GM18858 (cell line): ENCODE results near the gene MRAP2.
"Not testable (repeated sequence)": the region's sequence is repeated elsewhere in the genome, so short reads cannot be mapped to it uniquely, and the experiment has no call there.

ENCODE experiments used
- ATAC-seq: cut with Tn5 transposase; IDR thresholded peaks from one replicate; pipeline ENCODE4 v1.9.1; 2021; ENCODE audit not compliant: unreplicated experiment

MRAP2 gene

DNA sequence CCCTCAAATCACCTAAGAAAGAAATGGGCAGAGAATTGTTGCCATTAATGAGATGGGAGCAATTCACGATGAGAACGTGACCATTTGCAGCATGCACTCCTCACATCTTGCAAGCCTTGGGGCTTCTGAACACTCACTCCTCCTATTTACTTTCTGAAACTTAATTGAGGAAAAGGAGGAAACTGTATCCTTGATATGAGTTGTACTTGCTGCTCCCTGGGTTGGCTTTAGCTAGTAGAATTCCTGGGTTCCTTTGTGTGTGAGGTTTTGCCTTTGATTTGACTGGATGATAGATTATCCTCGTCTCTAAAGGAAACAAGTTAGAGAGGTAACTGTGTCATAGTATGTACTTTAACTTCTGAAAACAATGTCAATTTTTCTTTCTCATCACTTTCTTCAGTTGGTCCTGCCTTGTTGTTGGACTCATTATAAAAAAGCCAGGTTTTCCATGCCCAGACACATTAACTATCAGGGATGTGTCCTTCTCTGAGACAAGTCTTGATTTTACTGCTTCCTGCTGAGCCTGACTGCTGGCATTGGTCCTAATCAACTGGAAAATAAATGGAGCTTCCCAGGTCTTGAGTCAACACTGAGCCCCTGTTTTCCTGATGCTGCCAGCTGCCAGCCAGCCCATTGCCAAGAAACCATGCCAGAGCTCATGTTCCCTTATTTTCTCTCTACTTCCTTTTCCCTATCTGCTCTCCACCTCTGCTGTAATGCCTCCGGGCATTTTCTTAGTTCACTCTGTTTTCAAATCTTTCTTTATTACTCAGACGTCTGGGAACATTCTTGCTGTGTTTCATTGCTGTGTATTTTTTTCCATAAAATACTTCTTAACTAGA, 6.0 kb upstream of the MRAP2 start:
- ATAC-seq: no peak

DNA sequence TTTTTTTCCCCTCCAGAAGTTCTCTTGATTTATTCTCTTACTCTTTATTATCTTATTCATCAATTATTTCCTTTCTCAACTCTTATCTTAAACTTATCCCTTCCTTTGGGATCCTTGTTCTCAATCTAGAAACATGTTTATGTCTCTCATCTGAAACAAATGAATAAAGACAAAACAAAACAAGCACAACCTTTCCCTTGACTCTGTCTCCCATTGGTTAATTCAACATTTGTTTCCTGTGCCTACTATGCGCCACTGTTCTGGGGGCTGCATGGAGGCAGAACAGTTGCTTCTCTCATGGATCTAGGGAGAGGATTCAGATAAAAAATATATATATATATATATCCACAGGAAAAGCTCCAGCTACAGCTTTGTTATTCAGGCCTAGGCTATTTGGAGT, 5.2 kb upstream of the MRAP2 start:
- ATAC-seq: no peak

DNA sequence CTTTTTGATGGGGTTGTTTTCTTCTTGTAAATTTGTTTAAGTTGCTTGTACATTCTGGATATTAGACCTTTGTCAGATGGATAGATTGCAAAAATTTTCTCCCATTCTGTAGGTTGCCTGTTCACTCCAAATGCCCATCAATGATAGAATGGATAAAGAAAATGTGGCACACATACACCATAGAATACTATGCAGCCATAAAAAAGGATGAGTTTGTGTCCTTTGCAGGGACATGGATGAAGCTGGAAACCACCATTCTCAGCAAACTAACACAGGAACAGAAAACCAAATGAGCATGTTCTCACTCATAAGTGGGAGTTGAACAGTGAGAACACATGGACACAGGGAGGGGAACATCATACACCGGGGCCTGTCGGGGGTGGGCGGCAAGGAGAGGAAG, 1.6 kb upstream of the MRAP2 start:
- not testable (repeated sequence) for ATAC-seq

DNA sequence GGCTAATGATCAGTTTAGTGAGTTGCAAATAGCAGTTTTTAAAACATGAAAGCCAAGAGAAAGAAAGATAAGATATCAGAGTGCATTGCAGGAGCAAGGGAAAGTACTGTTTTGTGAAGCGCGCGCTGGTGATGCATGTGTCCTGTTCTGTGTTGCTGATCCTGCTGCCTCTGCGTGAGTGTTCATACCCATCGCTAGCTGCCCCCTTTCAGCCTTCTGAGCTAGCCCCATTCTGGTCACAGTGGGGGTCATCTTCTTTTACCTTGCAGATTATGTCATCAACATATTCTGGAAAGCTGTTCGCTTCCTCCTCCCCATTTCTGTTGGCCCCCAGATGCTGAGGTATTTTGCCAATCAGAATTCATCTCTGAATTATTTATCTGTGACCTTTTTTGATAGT, 1.9 kb downstream of the MRAP2 start:
- no peak for ATAC-seq

DNA sequence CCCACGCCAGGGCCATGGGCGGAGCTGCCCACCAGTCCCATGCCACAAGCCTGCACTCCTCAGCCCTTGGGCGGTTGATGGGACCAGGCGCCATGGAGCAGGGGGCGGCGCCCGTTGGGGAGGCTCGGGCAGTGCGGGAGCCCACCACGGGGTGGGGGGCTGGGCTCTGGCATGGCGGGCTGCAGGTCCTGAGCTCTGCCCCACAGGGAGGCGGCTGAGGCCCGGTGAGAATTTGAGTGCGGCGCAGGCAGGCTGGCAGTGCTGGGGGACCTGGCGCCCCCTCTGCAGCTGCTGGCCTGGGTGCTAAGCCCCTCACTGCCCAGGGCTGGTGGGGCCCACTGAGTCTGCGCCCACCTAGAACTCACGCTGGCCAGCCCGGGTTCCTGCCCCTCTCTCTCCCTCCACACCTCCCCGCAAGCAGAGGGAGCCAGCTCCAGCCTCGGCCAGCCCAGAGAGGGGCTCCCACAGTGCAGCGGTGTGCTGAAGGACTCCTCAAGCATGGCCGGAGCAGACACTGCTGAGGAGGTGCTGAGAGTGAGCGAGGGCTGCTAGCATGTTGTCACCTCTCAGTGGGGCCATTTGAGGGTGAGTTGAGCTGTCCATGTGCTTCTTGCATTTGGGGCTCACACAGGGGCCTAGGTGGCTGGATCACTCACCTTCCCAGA, 4.0 kb downstream of the MRAP2 start:
- ATAC-seq: no peak

DNA sequence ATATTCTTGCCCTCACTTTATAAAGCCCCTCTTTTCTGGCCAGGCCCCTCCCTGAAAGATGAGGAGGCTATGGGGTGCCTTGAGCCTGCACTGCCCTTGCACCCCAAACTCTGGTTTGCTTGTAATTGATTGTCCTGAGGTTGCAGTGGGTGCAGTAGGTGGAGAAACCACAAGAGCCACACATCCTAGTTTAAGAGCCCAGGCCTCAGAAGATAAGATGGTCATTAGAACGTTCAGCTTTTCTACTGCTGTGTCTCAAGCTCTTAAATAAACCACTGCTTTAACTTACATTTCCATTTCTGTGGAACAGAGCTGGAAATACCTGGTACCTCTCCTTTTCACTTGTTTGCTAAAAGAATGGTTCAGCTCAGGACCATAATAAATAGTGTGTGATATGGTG, 9.0 kb downstream of the MRAP2 start:
- ATAC-seq: no peak

DNA sequence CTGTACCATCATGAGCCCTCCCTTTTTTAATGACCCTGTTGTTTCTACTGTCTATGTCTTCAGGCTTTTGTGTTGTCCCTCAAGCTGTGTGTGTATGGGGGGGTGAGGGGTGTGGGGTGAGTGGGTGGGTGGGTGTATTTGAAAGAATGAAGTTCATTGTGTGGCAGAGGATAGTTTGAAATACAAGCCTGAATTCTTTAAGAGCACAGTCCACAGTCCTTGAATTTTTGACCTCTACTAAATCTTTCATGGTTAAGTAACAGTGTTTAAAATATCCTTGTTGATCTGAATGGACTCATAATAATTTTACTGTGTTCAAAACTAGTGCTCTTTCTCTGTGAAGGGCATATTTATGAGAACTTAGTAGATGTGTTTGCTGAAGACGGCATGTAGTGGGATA, 10.0 kb downstream of the MRAP2 start:
- ATAC-seq: no peak

DNA sequence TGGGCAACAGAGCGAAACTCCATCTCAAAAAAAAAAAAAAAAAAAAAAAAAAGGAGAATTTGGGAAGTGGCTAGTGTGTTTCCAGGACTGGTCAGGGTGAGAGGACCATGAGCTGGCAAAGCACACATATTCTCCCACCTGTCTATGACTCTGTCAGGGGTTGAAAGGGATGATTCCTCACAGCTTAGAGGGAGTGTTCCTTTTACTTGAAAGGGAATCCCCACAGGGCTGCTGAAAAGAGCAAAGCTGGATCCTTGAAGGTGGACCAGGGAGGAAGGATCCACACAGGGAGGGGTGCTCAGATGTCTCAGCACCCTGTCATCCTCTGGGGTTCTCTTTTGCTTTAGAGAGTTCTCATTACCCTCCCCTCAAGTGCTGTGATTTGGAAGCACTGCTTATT, 13.2 kb downstream of the MRAP2 start:
- ATAC-seq: no peak

DNA sequence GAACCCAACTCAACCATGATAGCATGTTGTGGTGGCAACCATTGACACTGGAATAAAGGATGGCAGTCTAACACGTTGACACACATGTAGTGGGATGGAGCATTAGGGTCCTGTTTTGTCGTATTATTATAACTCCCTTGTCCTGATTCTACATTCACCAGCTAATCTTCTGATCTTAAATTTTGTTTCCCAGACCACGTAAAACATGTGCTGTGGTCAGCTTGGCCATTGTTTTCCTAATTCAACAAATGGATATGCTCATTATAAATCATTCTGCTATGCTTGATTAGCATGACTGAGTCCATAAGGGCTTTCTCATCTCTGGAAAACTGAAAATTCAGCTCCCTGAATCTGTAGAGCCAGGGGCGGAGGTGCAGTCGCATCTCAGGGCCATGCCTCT, 15.0 kb downstream of the MRAP2 start:
- no peak for ATAC-seq

DNA sequence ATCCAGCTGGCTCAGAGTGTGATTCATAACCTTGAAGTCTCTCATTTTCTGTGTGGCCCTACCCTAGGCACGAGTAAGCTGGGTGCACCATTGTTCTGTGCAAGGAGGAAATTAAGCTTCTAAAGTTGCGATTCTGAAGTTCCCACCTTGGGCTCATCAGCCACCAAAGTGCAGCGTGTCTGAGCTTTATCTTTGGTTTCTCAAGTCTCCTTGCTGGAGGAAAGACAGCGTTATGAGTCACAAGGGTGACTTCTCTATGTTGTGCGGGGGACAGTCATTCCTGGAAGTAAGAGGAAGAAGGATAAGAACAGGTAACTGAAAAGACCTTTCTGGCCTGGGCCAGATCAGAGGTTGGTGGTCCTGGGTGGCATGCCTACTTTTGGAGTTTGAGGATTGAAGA, 16.8 kb downstream of the MRAP2 start:
- ATAC-seq: no peak

DNA sequence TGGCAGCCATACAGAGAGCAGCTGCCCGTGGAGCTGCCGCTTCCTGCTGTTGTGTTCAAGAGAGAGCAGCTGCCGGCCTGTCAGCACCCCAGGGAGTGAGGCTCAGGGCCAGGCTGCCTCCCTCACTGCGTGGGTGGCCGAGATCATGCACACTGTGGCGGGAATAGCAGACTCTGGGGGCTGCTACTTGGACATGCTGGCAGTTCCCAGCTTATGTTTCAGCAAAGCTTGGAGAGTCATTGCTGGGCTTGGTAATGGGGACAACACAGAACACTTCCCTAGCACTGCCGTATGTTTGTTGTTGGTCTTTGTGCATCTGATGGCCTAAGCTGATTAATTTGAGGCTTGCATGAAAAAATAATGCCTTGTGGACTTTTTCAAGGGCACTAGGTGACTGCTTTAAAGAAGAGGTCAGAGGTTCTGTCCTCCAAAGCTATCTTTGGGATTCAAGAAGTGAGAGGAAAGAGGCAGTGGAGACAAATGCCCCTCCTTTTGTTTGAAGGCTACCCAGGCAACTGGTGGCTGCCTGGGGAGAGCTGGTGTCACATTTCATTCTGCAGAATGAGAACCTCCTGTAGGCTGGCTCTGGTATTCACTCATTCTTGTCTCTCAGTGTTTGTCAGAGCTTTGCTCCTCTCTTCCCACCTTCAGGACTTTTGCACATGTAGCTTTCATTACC, 18.8 kb downstream of the MRAP2 start:
- ATAC-seq: no peak

DNA sequence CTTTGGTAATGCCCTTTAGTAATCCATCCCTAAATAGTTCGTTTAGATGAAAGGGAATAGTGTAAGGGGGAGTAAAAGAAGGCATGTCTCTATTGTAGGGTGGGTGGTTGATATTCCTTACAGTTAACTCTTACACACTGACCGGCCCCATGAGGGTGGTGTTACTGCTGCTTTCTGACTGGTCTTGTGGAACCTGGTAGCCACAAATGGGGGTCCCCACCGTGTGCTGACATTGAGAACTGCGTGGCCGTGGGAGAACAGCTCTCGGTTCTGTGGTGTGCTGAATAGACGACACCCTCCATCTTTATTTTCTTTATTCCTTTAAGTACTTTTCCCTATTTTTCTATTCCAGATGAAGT, 19.3 kb downstream of the MRAP2 start:
- ATAC-seq: no peak

DNA sequence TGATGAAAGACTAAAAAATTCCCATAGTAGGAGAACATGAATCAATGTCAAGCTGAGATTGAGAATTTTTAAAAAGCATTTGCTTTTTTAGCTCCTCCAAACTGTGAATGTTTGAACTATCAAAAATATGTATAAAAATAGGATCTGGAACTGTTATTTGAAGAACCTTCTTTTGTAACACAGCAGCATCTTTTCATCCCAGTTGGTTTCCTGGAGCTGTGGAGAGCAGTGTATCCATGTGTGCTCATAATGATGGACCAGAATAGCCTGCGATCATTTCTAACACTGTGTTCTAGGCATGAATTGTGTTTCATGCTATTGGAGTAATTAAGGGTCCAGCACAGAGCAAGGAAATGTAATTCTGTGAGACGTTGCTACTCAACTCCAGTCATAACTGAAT, 22.1 kb downstream of the MRAP2 start:
- no peak for ATAC-seq

DNA sequence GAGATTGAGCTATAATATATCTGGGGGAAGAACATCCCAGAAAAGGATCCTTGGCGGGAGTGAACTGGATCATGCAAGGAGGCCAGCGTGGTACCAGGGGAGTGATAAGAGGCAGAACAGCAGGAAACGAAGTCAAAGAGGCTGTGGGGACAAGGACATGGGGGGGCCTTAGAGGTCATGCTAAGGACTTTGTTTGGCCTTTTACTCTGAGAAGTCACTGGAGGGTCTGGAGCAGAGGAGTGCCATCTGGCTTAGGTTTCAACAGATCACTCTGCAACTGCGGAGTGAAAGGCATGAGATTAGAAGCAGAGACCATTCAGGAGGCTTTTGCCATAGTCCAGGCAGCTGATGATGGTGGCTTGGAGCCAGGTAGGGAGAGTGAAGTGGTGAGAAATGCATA, 24.3 kb downstream of the MRAP2 start:
- ATAC-seq: no peak

DNA sequence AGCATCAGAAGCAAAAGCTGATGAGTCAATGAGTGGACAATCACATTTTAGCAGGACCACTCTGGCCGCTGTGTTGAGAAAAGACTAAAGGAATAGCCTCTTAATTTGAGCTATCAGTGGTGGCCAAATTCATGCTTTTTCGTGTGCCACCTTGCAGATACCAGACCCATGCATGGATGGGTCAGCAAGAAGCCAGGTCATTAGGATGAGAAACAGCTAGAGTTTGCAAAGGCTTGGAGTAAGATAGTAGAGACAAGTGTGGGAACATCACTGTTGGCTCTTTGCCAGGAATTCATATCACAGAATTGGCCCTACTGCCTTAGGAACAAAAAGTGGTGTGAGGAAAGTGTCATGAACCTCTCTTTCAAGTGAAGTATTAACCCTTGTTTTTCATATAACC, 25.5 kb downstream of the MRAP2 start:
- no peak for ATAC-seq

DNA sequence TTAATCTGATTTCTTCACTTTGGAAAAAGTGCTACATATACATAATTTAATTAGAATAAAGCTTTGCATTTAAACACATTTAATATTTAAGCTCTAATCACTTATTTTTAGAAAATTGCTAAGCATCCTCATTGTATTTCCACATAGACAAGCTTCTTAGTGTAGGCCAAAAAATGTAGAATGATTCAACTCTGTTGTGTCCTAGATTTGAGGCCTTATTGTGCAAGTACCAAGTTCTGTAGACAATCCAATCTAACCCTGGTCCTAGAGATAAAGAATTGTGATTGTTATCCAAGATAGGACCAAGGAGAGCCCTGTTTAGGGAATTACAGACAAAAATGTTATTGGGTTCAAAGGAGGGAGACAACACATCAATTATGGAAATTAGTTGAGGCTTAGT, 27.6 kb downstream of the MRAP2 start:
- no peak for ATAC-seq

DNA sequence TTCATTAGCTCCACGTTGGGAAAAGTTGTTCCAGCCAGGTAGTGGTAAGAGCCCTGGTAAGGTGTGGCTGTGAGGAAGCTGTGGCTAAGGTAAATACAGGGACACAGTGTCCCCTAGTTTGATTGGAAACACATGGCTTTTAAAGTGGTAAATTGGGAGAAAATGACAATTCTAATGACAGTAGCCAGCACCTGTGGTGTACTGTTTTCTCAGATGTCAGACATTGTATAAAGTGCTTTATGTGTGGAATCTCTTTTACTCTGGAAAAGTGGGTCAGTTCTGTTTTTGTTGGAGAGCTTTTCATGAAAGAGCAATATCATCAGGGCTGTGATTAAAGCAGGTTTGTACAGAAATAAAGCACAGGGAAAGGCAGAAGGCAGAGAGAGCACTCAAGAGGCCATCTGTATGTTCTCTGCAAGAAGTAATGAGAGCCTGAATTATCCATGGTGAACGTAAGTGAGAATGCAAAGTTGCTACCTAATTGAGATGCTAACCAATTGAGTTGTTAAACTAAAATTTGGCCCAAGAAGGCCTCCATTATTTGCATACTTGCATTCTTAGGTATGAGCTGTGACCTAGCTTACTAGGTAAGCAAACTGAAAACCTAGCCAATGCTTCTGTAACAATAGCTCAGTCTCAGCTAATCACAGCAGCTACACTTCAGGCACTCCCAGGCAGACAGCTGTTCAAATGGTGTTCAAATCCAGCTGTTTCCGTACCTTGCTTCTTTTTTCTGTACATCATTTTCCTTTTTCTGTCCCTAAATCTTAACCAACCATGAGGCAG, 28.2 kb downstream of the MRAP2 start:
- no peak for ATAC-seq

DNA sequence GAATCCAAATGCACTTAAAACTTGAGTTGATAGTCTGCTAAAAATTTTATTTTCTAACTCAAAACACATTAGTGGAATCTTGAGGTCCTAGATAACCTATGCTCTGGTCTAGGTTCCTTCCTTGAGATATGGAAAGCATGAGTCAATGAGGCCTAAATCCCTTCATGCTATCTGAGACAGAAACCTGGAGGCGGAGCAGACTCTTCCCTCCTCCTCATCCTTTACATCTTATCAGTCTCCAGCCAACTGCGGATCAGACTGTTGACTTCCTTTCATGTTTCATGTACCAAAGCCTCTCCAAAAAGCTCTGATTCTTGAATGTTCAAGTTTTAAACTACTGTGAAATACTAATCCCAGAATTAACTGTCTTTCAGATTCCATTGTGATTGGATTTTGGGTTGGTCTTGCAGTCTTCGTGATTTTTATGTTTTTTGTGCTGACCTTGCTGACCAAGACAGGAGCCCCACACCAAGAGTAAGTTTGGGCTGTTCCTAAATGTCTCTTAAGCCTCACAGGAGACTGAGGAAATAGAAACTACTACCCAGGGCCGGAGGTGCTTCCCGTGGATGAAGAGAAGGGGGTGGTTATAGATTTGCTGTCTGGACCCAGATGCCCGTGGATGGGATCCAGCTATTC, 29.1 kb downstream of the MRAP2 start:
- ATAC-seq: no peak

DNA sequence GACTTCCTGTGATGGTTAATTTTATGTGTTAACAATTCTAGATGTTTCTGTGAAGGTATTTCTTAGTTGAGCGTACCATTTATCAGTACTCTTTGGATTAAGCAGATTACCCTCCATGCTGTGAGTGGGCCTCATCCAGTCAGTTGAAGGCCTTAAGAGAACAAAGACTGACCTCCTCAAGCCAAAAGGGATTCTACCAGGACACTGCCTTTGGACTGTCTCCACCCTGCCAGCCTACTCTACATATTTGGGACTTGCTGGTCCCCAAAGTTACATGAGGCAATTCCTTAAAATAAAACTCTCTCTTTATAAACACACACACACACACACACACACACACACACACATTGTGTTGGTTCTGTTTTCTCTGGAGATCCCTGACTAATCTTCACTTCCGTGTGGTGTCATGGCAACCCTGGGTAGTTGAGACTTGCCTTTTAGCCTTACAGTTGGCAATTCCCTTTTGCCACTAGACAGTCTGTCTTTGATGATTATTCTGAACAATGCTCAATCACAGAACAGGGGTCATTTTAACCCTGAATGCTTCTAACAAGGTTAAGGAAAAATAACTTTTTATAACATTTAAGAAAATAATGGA, 32.2 kb downstream of the MRAP2 start:
- ATAC-seq: no peak

DNA sequence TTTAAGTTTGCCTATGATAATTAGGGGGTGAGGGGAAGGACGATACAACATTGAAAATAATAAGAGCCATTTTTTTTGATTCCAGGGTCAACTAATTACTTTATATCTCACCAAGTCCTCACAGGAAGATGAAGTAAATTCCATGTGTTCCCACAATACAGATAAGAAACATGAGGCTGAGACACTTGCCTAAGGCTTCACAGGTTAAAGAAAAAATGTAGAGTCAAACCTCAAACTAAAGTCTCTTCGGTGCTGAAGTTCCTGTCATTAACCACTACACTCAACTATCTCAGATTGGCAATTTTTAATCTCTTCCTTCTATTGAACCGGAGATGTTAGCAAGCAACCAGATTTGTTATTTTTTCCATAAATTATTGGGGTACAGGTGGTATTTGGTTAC, 33.0 kb downstream of the MRAP2 start:
- no peak for ATAC-seq

DNA sequence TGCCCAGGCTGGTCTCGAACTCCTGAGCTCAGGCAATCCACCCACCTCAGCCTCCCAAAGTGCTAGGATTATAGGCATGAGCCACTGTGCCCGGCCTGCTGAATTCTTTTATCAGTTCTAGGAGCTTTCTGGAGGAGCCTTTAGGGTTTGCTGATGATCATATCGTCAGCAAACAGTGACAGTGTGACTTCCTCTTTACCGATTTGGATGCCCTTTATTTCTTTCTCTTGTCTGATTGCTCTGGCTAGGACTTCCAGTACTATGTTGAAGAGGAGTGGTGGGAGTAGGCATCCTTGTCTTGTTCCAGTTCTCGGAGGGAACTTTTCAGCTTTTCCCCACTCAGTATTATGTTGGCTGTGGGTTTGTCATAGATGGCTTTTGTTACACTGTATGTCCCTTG, 35.3 kb downstream of the MRAP2 start:
- not testable (repeated sequence) for ATAC-seq
